GM12875 (cell line): ENCODE results near the gene ANO2.
"Not testable (repeated sequence)": the region's sequence is repeated elsewhere in the genome, so short reads cannot be mapped to it uniquely, and the experiment has no call there.

Experiments
- H3K4me3 ChIP-seq: one replicate; pipeline ENCODE4 v1.5.1; 2011; ENCODE audit warnings: low read depth, low read length, control low read depth
- TF ChIP-seq, protein P1 (sequence below): IDR thresholded peaks from 2 replicates; pipeline ENCODE4 v1.5.1; 2011; ENCODE audit warnings: low read depth, mild to moderate bottlenecking, control low read depth, inconsistent platforms, low read length, moderate library complexity, borderline replicate concordance; ENCODE audit not compliant: insufficient read depth

The ANO2 gene

DNA sequence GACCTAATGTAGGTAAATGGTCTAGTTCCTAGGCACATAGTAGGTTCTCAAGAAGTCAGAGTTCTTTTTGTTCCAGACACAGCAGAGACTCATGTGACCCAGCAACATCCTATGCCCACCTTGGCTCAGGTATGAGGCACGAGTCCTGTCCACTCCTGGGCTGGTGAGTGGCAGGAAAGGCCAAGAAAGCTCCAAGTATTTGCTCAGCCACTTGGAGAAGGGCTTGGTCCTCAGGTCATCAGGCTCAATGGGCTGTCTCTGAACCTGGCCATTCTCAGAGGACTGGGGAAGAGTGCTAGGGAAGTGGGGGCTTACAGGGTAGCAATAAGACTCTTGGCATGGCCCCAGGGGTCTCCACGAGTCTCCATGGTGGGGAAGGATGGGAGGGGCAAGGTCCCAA is 260.1 kb downstream of the ANO2 start:
- no peak overlapping the region for H3K4me3 ChIP-seq
- TF ChIP-seq, protein P1, sequence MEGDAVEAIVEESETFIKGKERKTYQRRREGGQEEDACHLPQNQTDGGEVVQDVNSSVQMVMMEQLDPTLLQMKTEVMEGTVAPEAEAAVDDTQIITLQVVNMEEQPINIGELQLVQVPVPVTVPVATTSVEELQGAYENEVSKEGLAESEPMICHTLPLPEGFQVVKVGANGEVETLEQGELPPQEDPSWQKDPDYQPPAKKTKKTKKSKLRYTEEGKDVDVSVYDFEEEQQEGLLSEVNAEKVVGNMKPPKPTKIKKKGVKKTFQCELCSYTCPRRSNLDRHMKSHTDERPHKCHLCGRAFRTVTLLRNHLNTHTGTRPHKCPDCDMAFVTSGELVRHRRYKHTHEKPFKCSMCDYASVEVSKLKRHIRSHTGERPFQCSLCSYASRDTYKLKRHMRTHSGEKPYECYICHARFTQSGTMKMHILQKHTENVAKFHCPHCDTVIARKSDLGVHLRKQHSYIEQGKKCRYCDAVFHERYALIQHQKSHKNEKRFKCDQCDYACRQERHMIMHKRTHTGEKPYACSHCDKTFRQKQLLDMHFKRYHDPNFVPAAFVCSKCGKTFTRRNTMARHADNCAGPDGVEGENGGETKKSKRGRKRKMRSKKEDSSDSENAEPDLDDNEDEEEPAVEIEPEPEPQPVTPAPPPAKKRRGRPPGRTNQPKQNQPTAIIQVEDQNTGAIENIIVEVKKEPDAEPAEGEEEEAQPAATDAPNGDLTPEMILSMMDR = no peak

DNA sequence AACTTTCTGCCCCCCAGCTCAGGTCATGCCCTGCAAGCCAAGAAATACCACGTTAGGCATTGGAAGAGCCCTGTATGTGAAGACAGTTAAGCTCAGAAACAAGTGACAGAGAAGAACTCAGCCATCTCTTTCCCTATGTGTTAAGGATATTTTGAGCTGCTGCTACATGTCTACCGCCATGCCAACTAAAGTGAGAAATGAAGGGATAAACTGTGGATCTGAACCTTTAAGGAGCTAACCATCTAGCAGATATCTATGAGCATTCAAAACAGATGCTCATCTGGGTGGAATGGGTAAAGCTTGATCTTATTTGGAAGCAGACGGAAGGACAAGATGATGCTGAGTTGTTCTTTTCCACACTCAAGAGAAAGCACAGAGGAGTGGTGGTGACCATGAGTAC is 262.5 kb downstream of the ANO2 start:
- TF ChIP-seq, protein P1 = no peak
- H3K4me3 ChIP-seq = no peak overlapping the region

DNA sequence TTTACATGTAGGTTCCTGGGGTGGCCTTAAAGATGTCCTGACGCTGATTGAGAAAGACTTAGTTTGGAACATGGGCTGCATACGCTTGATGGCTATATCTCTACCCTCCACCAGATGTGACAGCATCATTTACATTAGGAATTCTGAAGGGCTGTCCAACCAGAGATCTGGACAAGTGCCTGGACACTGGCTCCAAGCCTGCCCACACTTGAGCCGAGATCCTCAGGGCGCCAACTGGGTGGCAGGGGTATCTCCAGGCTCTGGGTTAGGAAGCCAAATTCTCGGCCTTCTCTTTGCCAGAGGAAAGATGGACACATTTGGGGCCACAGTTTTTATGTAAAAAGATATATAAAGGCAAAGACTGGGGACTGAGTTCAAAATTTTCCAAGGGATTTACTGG is 266.9 kb downstream of the ANO2 start:
- no peak overlapping the region for H3K4me3 ChIP-seq
- TF ChIP-seq, protein P1 = no peak

GRCh38 chr12:5669624-5670023 is 275.4 kb downstream of the ANO2 start:
- not testable (repeated sequence) for H3K4me3 ChIP-seq

DNA sequence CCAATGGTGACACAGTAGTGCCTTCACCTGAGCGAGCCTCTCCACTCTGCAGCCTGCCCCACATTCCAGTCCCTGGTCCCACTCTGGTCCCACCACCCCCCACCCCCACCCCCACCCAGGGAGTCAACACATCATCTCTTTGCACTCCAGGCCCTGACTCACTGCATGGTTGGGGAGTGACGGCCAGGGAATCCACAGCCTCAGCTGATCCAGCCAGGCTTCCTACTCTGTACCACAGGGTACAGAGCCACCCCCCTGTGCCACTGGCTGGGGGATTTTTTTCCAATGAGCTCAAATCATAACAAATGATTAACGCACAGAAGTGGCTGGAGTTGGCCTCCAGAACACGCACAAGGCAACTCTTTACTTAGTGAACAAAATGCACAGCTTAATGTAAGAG is 279.4 kb downstream of the ANO2 start:
- no peak overlapping the region for H3K4me3 ChIP-seq
- TF ChIP-seq, protein P1 = no peak

GRCh38 chr12:5661811-5662210 is 283.2 kb downstream of the ANO2 start:
- H3K4me3 ChIP-seq = no peak overlapping the region
- TF ChIP-seq, protein P1 = no peak

GRCh38 chr12:5660238-5660637 is 284.8 kb downstream of the ANO2 start:
- TF ChIP-seq, protein P1 = no peak
- no peak overlapping the region for H3K4me3 ChIP-seq

- H3K4me3 ChIP-seq = not testable (repeated sequence)
These were observed 286.6 kb downstream of the ANO2 start for GRCh38 chr12:5658339-5658941.
